GM03348 (cell line): Measurements from ENCODE around the gene EDAR.

ENCODE experiments used
- DNase-seq: peaks from one replicate; pipeline ENCODE4 v3.0.0; 2012; ENCODE audit warnings: low spot score

The EDAR gene

DNA sequence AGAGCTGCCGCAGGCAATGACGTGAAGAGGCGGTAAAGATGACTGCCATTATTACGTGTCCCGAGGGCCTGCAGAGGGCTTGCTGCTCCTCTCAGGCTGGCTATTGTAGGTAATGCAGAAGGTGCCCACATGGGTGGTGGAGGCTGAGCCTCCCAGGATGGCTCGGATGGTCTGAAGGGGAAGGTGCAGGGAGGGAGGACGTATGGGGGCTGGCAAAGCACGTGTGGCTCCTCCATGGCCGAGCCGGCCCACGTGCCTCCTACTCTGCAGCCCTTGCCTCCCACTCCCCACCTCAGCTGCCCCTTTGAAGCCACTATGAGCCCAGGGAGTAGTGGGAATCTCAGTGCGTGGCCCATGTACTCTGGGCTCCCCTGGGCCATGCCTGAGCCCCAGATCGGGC is 48.9 kb downstream of the EDAR start:
- no peak for DNase-seq

DNA sequence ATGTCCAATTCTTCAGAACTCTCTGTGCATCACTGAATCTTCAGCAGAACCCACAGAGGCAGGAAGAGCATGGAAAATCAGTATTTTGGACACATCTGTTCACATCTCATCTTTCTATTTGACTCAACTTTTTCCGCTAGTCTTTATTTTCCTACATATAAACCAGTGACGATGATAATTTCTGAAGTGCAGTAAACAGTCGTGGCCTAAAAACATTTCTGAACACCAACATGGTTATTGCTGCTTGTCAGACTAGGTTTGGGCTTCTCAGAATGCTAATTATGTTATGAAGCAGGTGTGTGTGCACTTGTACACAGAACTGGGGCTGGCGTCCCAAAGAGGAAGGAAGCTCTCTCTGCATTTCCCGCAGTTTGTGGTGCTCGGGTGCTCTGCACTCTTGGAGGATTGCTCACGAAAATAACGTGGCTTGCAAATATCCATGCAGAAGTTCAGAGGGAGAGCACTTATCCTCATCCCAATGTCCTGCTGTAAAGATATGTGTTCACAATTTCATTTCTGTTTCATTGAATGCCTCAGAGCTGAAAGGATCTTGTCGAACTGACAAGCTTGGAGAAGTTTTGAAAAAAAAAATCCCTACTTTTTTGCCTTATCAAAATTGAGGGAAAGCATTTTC is 50.8 kb downstream of the EDAR start:
- DNase-seq, result no peak

DNA sequence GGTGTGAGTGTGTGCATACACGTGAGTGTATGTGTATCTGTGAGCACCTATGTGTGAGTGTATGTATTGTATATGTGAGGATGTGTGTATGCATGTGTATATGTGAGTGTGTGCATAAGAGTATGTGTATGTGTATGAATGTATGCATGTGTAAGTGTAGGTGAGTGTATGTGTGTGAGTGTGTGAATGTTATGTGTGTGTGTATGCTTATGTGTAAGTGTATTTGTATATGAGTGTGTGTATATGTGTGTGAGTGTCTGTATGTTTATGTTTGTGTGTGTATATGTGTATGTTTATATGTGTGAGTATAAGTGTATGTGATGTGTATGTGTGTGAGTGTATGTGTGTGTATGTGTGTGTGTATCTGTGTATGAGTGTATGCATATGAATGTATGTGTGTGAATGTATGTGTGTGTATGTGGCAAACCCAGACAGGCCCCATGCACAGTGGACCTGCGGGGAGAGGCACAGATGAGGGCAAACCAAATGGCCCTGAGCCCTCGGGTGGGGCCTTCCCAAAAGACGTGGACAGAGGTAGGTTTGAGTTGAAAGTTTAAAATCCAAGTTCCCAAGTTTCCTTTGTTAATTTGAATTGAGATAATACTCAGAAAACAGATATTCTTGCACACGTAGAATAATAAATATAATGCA is 51.5 kb downstream of the EDAR start:
- DNase-seq, result no peak

DNA sequence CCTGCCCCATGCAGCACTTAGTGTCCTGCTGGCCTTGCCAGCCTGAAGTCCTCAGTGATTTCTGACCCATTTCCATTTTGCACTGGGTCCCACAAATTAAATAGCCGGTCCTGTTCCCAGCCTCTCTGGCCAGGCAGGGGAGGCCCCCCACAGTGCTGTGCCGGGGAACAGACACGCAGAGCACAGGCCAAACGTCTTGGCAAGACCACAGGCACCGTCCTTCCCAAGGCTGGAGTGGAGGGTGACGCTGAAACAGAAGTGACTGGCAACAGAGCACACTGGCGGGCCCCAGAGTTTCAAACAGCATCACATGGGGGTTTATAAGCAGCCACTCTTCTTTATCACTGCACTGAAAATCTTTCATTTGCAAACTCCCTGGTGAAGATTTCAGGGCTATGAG is 52.2 kb downstream of the EDAR start:
- DNase-seq, result no peak

DNA sequence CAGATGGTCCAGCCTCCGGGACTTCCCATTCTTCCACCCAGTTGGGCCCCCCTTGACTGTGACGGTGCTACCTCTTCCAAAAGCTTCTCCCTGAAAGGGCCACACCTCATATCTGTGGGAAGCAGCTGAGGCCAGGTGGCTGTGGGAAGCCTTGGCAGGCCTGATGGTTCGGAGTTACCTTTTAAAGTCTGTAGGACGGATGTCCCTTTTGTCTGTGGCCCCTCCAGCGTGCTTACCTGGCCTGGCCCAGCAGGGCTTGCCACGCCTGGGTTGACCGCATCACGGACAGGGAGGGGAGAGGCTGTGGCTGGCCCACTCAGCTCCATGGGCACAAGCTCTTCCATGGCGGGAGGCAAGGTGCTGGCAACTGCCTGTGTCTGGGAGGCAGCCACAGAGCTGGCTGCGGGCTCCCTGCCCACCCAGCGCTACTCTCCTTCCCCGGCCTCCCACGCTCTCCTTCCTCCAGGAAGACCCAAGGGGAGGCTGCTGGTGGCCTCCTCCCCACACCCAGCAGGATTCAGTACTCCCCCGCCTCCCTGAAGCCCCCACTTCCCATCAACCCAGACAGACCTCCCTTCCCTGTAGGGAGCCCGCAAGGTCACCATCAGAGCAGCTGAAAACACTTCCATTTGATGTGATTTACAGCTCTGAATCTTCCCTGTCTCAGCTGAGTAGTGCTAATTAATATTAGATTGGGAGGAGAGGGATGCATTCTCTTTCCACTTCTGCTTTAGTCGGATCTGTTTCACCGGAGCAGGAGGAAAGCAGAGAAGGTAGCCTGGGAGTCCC is 52.8 kb downstream of the EDAR start:
- no peak for DNase-seq

DNA sequence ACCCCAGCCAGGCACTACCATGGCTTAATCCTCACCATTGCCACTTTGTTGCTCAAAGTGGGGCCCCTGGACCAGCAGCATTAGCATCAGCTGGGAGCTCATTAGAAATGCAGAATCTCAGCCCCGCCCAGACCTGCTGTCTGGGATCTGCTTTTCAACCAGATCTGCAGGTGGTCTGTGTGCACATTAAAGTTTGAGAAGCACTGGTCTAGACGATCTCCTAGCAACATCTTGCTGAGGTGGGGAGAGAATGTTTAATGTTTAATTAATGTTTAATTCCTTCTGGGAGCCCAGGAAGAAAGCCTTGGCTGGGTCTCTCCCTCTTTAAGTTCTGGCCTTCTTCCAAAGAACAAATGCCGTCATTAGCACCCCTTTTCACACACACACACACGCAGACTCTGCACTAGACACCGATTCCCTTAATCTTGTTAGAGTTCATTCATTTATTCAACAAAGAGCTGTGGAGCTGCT is 53.7 kb downstream of the EDAR start:
- DNase-seq, result no peak

DNA sequence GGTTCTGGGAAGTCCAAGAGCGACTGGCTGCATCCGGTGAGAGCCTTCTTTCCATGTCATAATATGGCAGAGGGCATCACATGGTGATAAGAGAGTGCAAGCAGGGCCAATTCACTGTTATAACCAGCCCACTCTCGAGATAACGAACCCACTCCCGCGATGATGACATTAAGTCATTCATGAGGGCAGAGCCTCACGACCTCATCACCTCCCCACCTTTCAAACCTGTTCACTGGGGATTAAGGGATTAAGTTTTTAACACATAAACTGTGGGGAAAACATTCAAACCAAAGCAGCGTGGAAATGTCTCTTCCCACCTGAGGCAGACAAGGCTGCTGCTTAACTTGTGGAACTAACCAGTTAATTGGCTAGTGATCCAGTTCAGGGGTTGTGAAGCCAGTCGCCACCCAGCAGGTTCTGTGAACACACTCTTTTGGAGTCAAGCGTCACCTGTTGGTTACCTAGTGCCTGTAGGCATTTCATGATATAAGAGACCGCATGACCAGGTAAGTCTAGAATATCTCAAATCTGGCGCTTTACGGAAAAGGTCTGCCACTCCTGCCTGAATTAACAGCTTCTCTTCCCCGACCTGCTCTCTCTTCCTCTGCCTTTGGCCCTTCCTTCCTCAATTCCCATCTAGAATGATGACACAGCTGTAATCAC is 54.3 kb downstream of the EDAR start:
- no peak for DNase-seq

DNA sequence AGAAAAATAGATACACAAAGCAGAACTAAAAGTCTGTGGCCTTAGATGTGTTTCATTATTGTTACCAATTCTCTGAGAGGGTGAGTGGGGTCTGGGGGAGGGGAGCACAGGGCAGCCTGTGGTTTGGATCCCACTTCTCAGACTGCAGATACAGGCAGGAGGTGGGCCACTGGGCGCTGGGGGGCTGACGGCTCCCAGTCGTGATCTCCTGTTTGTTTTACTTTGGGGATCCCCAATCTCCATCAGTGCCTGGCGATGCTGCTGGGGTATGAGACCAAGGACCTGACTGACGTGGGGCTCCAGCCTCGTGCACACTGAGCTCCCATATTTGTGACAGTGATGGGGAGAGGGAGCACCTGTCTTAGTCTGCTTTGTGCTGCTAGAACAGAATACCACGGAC is 54.9 kb downstream of the EDAR start:
- DNase-seq, result no peak

DNA sequence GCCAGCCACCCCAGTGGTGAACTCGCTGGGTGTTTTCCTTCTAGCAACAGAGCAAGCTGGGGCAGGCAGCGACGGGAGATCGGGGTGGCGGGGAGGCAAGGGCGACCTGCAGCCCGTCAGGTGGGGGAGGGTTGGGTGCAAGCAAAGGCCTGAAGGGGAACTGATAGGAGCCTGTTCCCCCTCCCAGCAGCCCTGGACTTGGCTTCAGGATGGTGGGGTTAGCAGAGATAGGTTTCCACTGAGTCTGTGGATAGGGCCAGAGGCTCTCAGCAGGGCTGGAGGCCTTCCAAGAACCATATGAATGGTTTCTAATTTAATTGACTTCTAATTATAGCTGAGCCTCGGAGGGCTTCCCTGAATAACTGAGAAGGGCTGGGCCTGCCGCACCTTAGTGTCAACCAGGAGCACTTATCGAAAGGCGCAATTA is 55.3 kb downstream of the EDAR start:
- DNase-seq, result no peak

DNA sequence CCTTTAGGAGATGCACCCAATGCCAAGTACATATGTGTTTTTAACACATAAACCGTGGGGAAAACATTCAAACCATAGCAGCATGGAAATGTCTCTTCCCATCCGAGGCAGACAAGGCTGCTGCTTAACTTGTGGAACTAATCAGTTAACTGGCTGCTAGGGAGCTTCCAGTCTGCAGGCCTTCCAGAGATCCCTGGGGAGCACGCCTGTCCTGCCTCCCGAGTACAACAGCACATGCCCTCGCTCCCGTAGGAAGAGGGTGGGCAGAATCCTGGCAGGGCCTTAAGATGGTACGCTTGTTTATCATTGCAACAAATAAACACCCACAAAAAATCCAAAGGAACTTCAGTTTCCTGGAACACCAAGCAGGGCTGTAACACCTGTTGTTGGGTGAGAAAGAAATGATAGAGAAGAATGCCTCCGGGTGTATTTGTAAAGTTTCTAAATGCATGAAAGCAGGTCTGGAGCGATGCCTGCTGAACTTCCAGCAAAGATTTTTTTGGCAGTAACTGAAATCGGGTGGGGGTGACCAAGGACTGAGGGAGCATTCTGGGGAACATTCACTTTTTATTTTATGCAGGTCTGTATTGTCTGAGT is 56.2 kb downstream of the EDAR start:
- DNase-seq, result no peak

DNA sequence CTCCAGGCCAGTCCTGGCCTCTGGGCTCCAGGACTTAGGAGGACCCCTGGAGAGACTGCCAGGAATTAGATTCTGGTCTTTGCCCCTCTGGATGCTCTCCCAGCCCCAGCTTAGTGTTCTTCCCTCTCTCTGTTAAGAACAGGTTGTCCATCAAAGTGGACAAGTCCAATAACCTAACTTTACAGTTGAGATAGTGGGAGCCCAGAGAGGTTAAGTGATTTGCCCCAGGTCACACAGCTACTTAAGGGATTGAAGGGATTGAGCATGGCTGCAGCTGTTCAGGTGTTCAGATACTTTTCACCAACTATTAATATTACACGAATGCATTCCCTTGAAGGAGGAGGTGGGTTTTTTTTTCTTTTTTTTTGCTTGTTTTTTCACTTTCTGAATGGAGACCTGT is 57.6 kb downstream of the EDAR start:
- no peak for DNase-seq

DNA sequence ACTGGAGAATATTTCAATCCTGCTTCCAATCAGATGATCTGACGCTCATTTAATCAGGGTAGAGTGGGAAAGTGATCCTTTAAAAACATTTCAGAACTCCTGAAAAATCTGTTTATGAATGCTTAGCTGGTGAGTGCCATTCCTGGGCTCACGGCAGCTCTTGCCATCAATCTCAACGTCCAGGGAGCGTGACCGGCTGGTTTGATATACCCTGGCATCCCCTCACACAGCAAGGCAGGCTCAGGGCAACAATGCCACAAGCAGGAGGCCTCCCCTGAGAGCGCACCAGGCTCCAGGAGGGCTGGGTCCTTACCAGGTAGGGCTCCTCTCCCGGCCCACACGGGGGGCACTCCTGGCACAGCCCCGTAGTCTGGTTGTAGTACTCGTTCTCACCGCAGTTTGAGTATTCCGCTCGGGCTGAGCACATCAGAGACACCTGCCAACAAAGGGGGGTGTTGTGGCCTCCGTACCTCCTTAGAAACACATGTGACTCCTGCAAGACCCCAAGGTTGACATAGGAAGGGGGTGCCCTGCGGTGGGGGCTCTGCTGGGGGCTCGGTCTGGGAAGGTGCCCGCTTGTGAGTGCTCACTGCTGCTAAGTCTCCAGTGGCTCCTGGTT is 59.1 kb downstream of the EDAR start:
- DNase-seq, result no peak

DNA sequence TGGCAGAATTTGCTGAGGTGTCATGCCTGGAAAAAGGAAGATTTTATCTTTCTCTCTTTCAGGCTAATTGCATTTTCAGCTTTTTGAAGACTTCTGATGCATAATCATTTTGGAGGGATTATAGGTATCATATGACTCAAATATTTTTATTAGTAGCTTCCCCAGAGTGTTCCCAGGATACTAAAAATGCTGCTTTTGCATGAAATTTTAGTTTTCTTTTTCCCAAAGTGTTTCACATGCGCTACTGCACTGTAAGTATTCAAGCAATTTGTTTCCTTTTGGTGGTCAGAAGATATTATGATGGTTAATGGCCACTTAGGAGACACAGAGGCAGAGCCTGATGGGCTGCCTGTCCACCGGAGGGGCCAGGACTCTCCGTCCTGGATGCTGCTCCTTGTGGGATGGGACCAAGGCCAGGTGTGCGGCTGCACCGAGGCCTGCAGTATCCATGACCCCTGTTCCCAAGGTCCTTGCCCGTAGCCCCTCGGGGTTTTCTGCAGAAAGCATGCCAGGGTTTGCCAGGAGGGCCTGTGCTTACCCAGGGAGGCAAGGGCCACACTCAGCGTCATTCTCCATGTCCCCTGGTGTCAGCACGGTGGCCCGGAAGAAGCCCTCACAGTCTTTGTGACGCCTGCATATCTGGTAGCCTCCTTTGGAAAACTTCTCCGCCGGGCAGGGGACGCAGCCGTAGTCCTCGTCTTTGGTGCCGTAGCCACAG is 60.2 kb downstream of the EDAR start:
- no peak for DNase-seq

DNA sequence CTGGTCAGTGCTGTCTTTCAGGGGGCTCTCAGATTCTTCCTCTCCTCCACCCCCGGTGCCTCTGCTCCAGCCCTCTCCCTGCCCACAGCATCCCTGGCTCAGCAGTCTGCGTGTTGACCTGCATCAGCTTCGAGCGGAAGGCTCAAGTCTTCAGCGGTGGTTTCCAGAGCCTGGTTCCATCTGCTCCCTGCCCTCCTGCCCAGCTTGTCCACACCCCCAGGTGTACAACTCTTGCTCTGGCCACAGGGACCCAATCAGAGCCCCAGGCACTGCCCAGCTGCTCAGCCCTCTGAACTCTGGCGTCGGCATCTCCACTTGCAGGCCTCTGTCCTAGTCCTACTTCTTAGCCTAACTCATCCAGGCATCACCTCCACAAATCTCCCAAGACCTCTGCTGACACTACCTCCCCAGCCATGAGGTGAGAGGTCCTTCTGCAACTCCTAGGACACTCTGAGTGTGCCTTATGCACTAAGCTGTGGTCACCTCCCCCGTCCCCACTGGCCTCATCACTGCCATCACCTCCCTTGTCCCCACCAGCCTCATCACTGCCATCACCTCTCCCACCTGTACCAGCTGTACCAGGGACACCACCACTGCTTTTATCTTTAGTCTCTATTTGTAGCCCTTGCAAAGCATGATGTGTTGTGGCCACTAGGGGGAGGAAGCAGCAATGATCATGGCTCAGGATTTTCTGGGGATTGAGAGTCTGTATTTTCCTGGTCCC is 60.9 kb downstream of the EDAR start:
- DNase-seq, result peak; percentile 82

DNA sequence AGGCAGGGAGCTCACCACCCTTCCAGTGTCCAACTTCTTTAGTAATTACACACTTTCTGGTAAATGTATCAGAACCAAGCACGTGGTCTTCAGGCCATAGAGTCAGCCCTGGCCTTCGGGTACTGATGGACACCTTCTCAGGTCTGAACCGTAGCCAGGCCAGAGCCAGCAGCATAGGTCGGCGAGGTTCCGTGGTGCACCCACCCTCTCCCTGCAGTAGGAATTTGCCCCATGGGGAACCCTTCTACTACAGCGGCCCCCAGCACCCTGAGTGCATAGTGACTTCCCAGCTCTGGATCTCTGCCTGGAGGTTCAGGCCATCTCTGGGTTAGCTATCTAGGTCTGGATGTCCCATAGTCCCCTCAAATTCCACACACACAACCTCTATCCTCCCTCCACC is 61.6 kb downstream of the EDAR start:
- DNase-seq, result no peak

DNA sequence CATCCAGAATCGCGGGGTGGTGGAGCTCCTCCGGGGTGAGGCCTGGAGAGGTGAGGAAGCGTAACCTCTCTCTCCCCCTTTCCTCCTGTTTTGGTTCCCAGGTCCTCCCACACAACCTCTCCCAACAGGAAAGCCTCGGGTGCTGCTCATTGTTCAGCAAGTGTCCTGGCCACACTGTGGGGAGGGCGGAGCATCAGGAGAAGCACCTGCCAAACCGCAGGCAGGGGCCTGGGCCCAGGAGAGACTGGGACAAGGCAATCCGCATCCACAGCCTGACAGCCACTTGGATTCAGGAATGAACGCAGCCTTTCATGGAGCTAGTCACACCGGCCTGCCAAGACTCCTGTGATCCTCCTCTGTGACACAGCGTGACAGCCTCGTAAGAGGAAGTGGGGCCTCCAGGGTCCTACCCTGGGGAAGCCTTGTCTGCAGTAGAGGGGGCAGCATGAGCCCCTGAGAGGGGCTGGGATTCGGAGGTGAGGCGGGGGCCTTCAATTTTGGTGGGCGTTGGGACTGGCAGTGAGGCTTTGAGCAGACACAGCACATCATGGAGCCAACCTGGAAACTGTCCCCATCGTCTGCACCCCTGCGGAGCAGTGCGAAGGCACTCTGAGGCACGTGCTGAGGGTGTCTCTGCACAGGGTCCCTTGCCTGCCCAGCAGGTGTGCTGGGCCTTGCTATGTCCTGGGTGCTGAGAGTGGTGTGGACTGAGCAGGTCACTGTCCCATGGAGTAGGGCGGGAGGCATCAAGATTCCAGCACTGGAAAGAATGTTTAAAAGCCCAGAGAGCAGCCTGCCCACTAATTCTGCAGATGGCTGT is 62.2 kb downstream of the EDAR start:
- DNase-seq, result no peak

DNA sequence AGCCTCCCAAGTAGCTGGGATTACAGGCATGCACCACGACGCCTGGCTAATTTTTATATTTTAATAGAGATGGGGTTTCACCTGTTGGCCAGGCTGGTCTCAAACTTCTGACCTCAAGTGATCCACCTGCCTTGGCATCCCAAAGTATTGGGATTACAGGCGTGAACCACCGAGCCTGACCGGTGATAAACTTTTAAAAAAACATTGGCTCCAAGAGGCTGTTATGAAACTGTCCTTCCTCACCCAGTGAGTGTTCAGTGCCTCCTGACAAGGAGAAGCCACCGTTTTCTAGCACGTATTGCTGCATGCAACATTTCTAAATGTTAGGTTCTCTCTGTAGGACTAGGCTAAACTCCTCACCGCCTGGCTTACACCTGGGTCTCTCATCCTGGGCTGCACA is 63.3 kb downstream of the EDAR start:
- no peak for DNase-seq

DNA sequence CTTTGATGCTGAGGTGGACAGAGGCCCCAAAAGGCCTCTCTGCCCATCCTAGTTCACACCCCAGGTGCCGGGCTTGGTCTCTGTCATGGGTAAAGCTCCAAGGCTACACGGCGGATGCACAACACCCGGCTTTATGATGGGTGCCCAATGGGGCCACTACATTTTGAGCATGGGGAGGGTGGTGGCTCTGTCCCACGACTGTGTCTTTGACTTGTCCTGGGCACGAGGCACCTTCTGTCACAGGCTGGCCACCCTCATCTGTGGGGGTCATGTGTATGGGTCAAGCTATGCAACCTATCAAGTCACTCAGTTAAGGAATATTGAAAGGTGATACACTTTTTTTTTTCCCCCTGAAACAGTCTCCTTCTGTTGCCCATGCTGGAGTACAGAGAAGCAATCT is 63.7 kb downstream of the EDAR start:
- no peak for DNase-seq

DNA sequence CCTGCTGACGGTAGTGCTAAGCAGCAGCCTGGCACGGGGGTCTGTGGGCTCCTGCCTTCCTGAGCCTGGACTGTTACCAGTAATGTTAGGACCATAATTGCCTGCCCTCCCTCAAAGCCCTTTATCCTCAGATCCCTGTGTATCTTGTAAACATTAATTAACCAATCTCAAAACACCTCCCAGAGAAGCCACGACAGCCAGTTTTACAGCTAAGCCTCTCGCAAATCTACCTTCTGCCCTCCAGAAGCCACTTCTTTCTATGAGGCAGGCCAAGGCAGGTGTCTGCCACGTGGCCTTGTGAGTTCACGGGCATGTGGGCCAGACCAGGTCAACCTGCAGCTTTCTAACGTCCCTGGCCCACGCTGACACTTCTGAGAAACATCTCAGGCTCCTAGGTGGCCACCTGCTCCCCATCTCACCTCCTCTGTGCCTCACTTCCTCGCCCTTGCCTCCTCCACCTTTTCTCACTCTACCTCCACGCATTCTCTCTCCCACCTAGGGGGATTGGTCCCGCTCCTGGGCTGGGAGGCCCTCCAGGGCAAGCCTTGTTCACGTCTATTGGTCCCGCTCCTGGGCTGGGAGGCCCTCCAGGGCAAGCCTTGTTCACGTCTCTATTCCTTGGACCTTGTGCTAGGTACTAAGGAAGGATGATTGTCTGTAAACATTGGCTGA is 64.3 kb downstream of the EDAR start:
- DNase-seq, result no peak
